Endodermal cell (in vitro differentiated cells): ENCODE measurements around the gene TACR1. TPM values are rescaled to one million over a fixed set of nuclear protein-coding genes. Genes with fewer than 3 reads are reported as not detected.

Source experiments
- DNase-seq: peaks from one replicate; pipeline ENCODE4 v3.0.0-alpha.2; 2017
- H3K27ac ChIP-seq: 2 replicates; pipeline ENCODE4 v1.5.1; 2013; ENCODE audit warnings: mild to moderate bottlenecking, low read depth, low read length, moderate library complexity
- H3K27me3 ChIP-seq: 2 replicates; pipeline ENCODE4 v1.6.1; 2013; ENCODE audit warnings: mild to moderate bottlenecking, low read length, moderate library complexity; ENCODE audit not compliant: insufficient read depth, control insufficient read depth, poor library complexity, severe bottlenecking
- H3K36me3 ChIP-seq: 2 replicates; pipeline ENCODE4 v1.7.0; 2013; ENCODE audit warnings: mild to moderate bottlenecking, low read length, moderate library complexity; ENCODE audit not compliant: control insufficient read depth, insufficient read depth
- H3K4me1 ChIP-seq: one replicate; pipeline ENCODE4 v1.7.0; 2013; ENCODE audit warnings: low read length; ENCODE audit not compliant: control insufficient read depth, insufficient read depth
- H3K4me3 ChIP-seq: 2 replicates; pipeline ENCODE4 v1.5.1; 2013; ENCODE audit warnings: mild to moderate bottlenecking, low read length, moderate library complexity
- H3K9ac ChIP-seq: 2 replicates; pipeline ENCODE4 v1.6.1; 2013; ENCODE audit warnings: mild to moderate bottlenecking, low read length, moderate library complexity; ENCODE audit not compliant: poor library complexity, severe bottlenecking; ENCODE audit errors: extremely low read depth
- H3K9me3 ChIP-seq: 2 replicates; pipeline ENCODE4 v1.6.1; 2013; ENCODE audit warnings: mild to moderate bottlenecking, low read length, moderate library complexity; ENCODE audit not compliant: control insufficient read depth
- H3K27ac Mint-ChIP-seq: 2 replicates; pipeline ENCODE4 v1.8.0; 2020; ENCODE audit warnings: mixed read lengths
- H3K27me3 Mint-ChIP-seq: 2 replicates; pipeline ENCODE4 v1.8.0; 2021; ENCODE audit warnings: mild to moderate bottlenecking, mixed read lengths; ENCODE audit not compliant: insufficient read depth
- H3K36me3 Mint-ChIP-seq: 2 replicates; pipeline ENCODE4 v1.8.0; 2020; ENCODE audit warnings: low read depth, mixed read lengths
- H3K4me1 Mint-ChIP-seq: 2 replicates; pipeline ENCODE4 v1.8.0; 2020; ENCODE audit warnings: mixed read lengths
- H3K4me3 Mint-ChIP-seq: 2 replicates; pipeline ENCODE4 v1.8.0; 2020; ENCODE audit warnings: mild to moderate bottlenecking, moderate library complexity, mixed read lengths
- H3K9me3 Mint-ChIP-seq: 2 replicates; pipeline ENCODE4 v1.8.0; 2020; ENCODE audit warnings: mild to moderate bottlenecking, mixed read lengths
- CTCF ChIP-seq: fragments of 200-600 bp; sonication (generic); conservative IDR thresholded peaks from 2 replicates; pipeline ENCODE4 v1.5.0; 2021; ENCODE audit warnings: antibody characterized with exemption, mild to moderate bottlenecking
- WGBS, 2 experiments: methylation state at CpG; one replicate each; pipeline versions ENCODE4 v1.1.5 to v1.1.7; 2013; ENCODE audit warnings: missing lambda C conversion rate in 2 of 2, mixed read lengths in 1 of 2; ENCODE audit not compliant: insufficient coverage in 1 of 2, insufficient read length in 1 of 2; 5-methylcytosine and 5-hydroxymethylcytosine counted together
- total RNA-seq, 2 donors: library from RNA; stranded (reverse); fragmentation: NEBNext Ultra II Directional in 1 of 2; extraction: Animal tissue kit (Norgen Biotek cat#: 25700) in 1 of 2; gene quantifications; 2 replicates in 1 of 2; 3 replicates in 1 of 2; pipeline ENCODE4 v1.2.1, GENCODE V29; 2021

The TACR1 gene
- total RNA-seq, 2 donors from 2014 or later: 0.09 to 0.69 TPM

- H3K9ac ChIP-seq: no peak overlapping the region
- Mint-ChIP-seq H3K27me3 (peaks cover 28% of the 10 kb centered on the region), H3K4me1 (peaks cover 11% of the 10 kb centered on the region), H3K36me3 (no peaks in the 10 kb centered on the region), H3K4me3 (no peak overlapping the region), H3K27ac (no peak overlapping the region), H3K9me3 (no peaks in the 10 kb centered on the region)
- no peak for TF ChIP-seq CTCF
- no peaks in the 10 kb centered on the region for H3K4me1 ChIP-seq
- WGBS, 2 experiments: 84 to 90% methylated on average over 5 to 6 of the region's 6 CpGs
- no peaks in the 10 kb centered on the region for H3K9me3 ChIP-seq
- H3K27ac ChIP-seq: no peak overlapping the region
- DNase-seq: no peak
- no peaks in the 10 kb centered on the region for H3K36me3 ChIP-seq
- peaks cover 47% of the 10 kb centered on the region for H3K27me3 ChIP-seq
- H3K4me3 ChIP-seq: no peak overlapping the region
Observed at GRCh38 chr2:75208738-75209137, 9.4 kb upstream of the TACR1 start.

- peaks cover 78% of the 10 kb centered on the region for H3K27me3 ChIP-seq
- H3K27me3 Mint-ChIP-seq: peaks cover 56% of the 10 kb centered on the region
- no peaks in the 10 kb centered on the region for H3K36me3 Mint-ChIP-seq
- no peak for DNase-seq
- WGBS, 2 experiments: 83 to 100% methylated on average over 1 to 3 of the region's 3 CpGs
- H3K4me3 Mint-ChIP-seq: no peak overlapping the region
- H3K27ac ChIP-seq: no peak overlapping the region
- H3K9ac ChIP-seq: no peak overlapping the region
- H3K36me3 ChIP-seq: no peaks in the 10 kb centered on the region
- H3K9me3 Mint-ChIP-seq: no peaks in the 10 kb centered on the region
- TF ChIP-seq CTCF: no peak
- no peaks in the 10 kb centered on the region for H3K9me3 ChIP-seq
- H3K27ac Mint-ChIP-seq: no peak overlapping the region
- H3K4me3 ChIP-seq: no peak overlapping the region
- peaks cover 15% of the 10 kb centered on the region for H3K4me1 Mint-ChIP-seq
- H3K4me1 ChIP-seq: no peaks in the 10 kb centered on the region
Observed at GRCh38 chr2:75204833-75205232, 5.5 kb upstream of the TACR1 start.

GRCh38 chr2:75202359-75202758 is 3.0 kb upstream of the TACR1 start:
- no peaks in the 10 kb centered on the region for H3K36me3 ChIP-seq
- Mint-ChIP-seq H3K4me1 (peaks cover 11% of the 10 kb centered on the region), H3K4me3 (no peak overlapping the region), H3K36me3 (no peaks in the 10 kb centered on the region), H3K27me3 (peaks cover 76% of the 10 kb centered on the region), H3K9me3 (no peaks in the 10 kb centered on the region), H3K27ac (no peak overlapping the region)
- no peak for TF ChIP-seq CTCF
- peaks cover 90% of the 10 kb centered on the region for H3K27me3 ChIP-seq
- no peak overlapping the region for H3K27ac ChIP-seq
- DNase-seq: no peak
- no peak overlapping the region for H3K4me3 ChIP-seq
- no peaks in the 10 kb centered on the region for H3K4me1 ChIP-seq
- H3K9me3 ChIP-seq: no peaks in the 10 kb centered on the region
- H3K9ac ChIP-seq: no peak overlapping the region
- 80 to 100% methylated on average over 1 to 2 of the region's 2 CpGs for WGBS, 2 experiments
